ENCODE data around the gene CD276. TPM values are rescaled to one million over a fixed set of nuclear protein-coding genes. Genes with fewer than 3 reads are reported as not detected.

Gene CD276
- total RNA-seq, 1 experiment from 2014 or later: 133 TPM

- H3K18ac ChIP-seq (ENCODE audit: insufficient read length, low read depth, low read length): no peak overlapping the region
- no peak overlapping the region for H4K91ac ChIP-seq (ENCODE audit: insufficient read length, low read depth, low read length)
- H4K8ac ChIP-seq (replicated peaks; ENCODE audit: insufficient read length, low read depth, low read length): no peak overlapping the region
- TF ChIP-seq CTCF (conservative IDR thresholded peaks at IDR 0.05): no peak
- no peaks in the 10 kb centered on the region for H3K4me1 ChIP-seq (ENCODE audit: insufficient read depth, low read length)
- H3K4me2 ChIP-seq (ENCODE audit: insufficient read depth, insufficient read length, low read length): no peak overlapping the region
- no peak overlapping the region for H3T11ph ChIP-seq (ENCODE audit: low read length)
- H2BK20ac ChIP-seq (ENCODE audit: low read depth, low read length, poor library complexity, severe bottlenecking): no peak overlapping the region
- no peak overlapping the region for H3K56ac ChIP-seq (ENCODE audit: insufficient read length, low read depth, low read length)
- H3K23me2 ChIP-seq (ENCODE audit: insufficient read length, low read depth, low read length, poor library complexity, severe bottlenecking): no peaks in the 10 kb centered on the region
- H2BK5ac ChIP-seq (ENCODE audit: insufficient read length, low read length): no peak overlapping the region
- H3K4me1 Mint-ChIP-seq: no peaks in the 10 kb centered on the region
- H3K27ac Mint-ChIP-seq: no peak overlapping the region
- H3K4me3 Mint-ChIP-seq: no peak overlapping the region
- H3K9me3 Mint-ChIP-seq: no peaks in the 10 kb centered on the region
- no peaks in the 10 kb centered on the region for H3K36me3 Mint-ChIP-seq (ENCODE audit: insufficient read depth in 1 of 3, low read depth in 3 of 3)
- H2BK15ac ChIP-seq (ENCODE audit: low read depth, low read length): no peak overlapping the region
- no CpG with 5 or more reads among the region's 3 CpGs for WGBS (ENCODE audit: extremely low coverage, insufficient read length, low lambda C conversion rate)
- no peak overlapping the region for H3K9ac ChIP-seq (ENCODE audit: extremely low read depth, insufficient read length, low read length)
- no peak overlapping the region for H2AK5ac ChIP-seq (ENCODE audit: insufficient read length, low read length)
- H3K79me2 ChIP-seq (ENCODE audit: insufficient read depth, low read length): no peaks in the 10 kb centered on the region
- H3K79me1 ChIP-seq (ENCODE audit: insufficient read depth, low read depth, low read length, poor library complexity, severe bottlenecking): no peaks in the 10 kb centered on the region
- no peak overlapping the region for H3K27ac ChIP-seq (ENCODE audit: insufficient read length, low read depth, low read length)
- H3K4ac ChIP-seq (ENCODE audit: low read depth, low read length): no peak overlapping the region
- H3K27me3 ChIP-seq (ENCODE audit: insufficient read depth, low read length): no peaks in the 10 kb centered on the region
- no peaks in the 10 kb centered on the region for H3K9me3 ChIP-seq (ENCODE audit: control insufficient read depth, low read depth, low read length)
- H4K20me1 ChIP-seq (ENCODE audit: control insufficient read depth, insufficient read depth, insufficient read length): no peaks in the 10 kb centered on the region
- no peak overlapping the region for H3K23ac ChIP-seq (ENCODE audit: insufficient read length, low read depth, low read length)
- H4K5ac ChIP-seq (ENCODE audit: insufficient read length, low read depth, low read length): no peak overlapping the region
- H3K14ac ChIP-seq (ENCODE audit: insufficient read depth, low read length): no peak overlapping the region
- H2BK12ac ChIP-seq (ENCODE audit: insufficient read length, low read depth, low read length): no peak overlapping the region
- DNase-seq: no peak
- H2AFZ ChIP-seq (ENCODE audit: low read length): no peak overlapping the region
- H3K27me3 Mint-ChIP-seq (ENCODE audit: low read depth): peaks cover 8% of the 10 kb centered on the region
- H2BK120ac ChIP-seq (ENCODE audit: low read depth, low read length, poor library complexity, severe bottlenecking): no peak overlapping the region
Observed at GRCh38 chr15:73654659-73655058, 29.5 kb upstream of the CD276 start.
